Keratinocyte (primary cell): ENCODE measurements around the gene HYDIN. TPM values are rescaled to one million over a fixed set of nuclear protein-coding genes. Genes with fewer than 3 reads are reported as not detected.
"Not testable (repeated sequence)": the region's sequence is repeated elsewhere in the genome, so short reads cannot be mapped to it uniquely, and the experiment has no call there.

Experiments used
- DNase-seq: peaks from one replicate; pipeline ENCODE4 v3.0.0-alpha.2; 2011; ENCODE audit warnings: low read depth, missing footprints, low spot score
- FAIRE-seq: peaks from 2 replicates; lab custom pipeline; 2011; peaks lifted over from hg19 to GRCh38; lab: Jason Lieb, UNC
- H2AFZ ChIP-seq: 2 replicates; pipeline ENCODE4 v1.6.0; 2012; ENCODE audit warnings: low read length, control low read depth, inconsistent platforms; ENCODE audit not compliant: control insufficient read depth
- H3K27ac ChIP-seq: 2 replicates; pipeline ENCODE4 v1.5.1; 2011; ENCODE audit warnings: low read length; ENCODE audit not compliant: control insufficient read depth, insufficient read depth
- H3K27me3 ChIP-seq: 3 replicates; pipeline ENCODE4 v1.6.0; 2011; ENCODE audit warnings: low read length; ENCODE audit not compliant: control insufficient read depth, insufficient read depth; ENCODE audit errors: extremely low read depth
- H3K36me3 ChIP-seq, 2 experiments: 2 replicates in 1 of 2; 3 replicates in 1 of 2; pipeline ENCODE4 v1.5.1; 2011; ENCODE audit warnings: low read length in 2 of 2, mild to moderate bottlenecking in 1 of 2; ENCODE audit not compliant: control insufficient read depth in 2 of 2, insufficient read depth in 2 of 2; ENCODE audit errors: extremely low read depth in 1 of 2
- H3K4me1 ChIP-seq: 3 replicates; pipeline ENCODE4 v1.5.1; 2011; ENCODE audit warnings: low read length; ENCODE audit not compliant: control insufficient read depth, insufficient read depth; ENCODE audit errors: extremely low read depth
- H3K4me2 ChIP-seq: 3 replicates; pipeline ENCODE4 v1.6.0; 2011; ENCODE audit warnings: low read depth, low read length; ENCODE audit not compliant: control insufficient read depth, insufficient read depth; ENCODE audit errors: extremely low read depth
- H3K4me3 ChIP-seq, 3 experiments: fragments of 200-600 bp in 1 of 3; sonication (generic) in 1 of 3; 2 replicates in 2 of 3; 3 replicates in 1 of 3; pipeline ENCODE4 v1.5.1; 2011 to 2016; ENCODE audit warnings: low read length in 3 of 3, mild to moderate bottlenecking in 3 of 3, control low read depth in 2 of 3, inconsistent platforms in 1 of 3, low read depth in 1 of 3, mixed read lengths in 1 of 3, mixed run types in 1 of 3, moderate library complexity in 1 of 3; ENCODE audit not compliant: control insufficient read depth in 2 of 3, insufficient read depth in 2 of 3; ENCODE audit errors: extremely low read depth in 1 of 3
- H3K79me2 ChIP-seq: 2 replicates; pipeline ENCODE4 v1.6.0; 2012; ENCODE audit warnings: low read length; ENCODE audit not compliant: control insufficient read depth, insufficient read depth
- H3K9ac ChIP-seq: 3 replicates; pipeline ENCODE4 v1.6.0; 2011; ENCODE audit warnings: low read length; ENCODE audit not compliant: control insufficient read depth, insufficient read depth; ENCODE audit errors: extremely low read depth
- H3K9me1 ChIP-seq: 3 replicates; pipeline ENCODE4 v1.6.0; 2011; ENCODE audit warnings: low read length; ENCODE audit not compliant: control insufficient read depth, insufficient read depth; ENCODE audit errors: extremely low read depth
- H3K9me3 ChIP-seq: 2 replicates; pipeline ENCODE4 v1.5.1; 2012; ENCODE audit warnings: low read depth, low read length; ENCODE audit not compliant: control insufficient read depth
- H4K20me1 ChIP-seq: 3 replicates; pipeline ENCODE4 v1.6.0; 2011; ENCODE audit warnings: low read length; ENCODE audit not compliant: control insufficient read depth, insufficient read depth; ENCODE audit errors: extremely low read depth
- dilution Hi-C: fragments of 300-500 bp; cut with MboI; formaldehyde crosslinking; loops from one replicate; pipeline ENCODE4 v1.7.0; 2020; ENCODE audit warnings: low sequenced_read_pairs; ENCODE audit not compliant: extremely low pct_ligation_motif_present
- polyA plus RNA-seq, 5 experiments: library from polyadenylated mRNA; depleted of rRNA in 3 of 5; stranded (reverse) in 3 of 5; stranded (forward) in 1 of 5; unstranded in 1 of 5; fragments of >200 nt; gene quantifications; 1 replicate in 1 of 5; 2 replicates in 3 of 5; 3 replicates in 1 of 5; pipeline versions ENCODE4 v1.2.1 to v1.2.3, GENCODE V29; 2011 to 2012; ENCODE audit warnings: missing spikeins in 2 of 5, low read depth in 1 of 5, low replicate concordance in 1 of 5

HYDIN gene
- polyA plus RNA-seq, 1 donor (not counting 4 experiments of a cell fraction or from before 2014, with no cell fraction given) = 0.49 TPM

DNA sequence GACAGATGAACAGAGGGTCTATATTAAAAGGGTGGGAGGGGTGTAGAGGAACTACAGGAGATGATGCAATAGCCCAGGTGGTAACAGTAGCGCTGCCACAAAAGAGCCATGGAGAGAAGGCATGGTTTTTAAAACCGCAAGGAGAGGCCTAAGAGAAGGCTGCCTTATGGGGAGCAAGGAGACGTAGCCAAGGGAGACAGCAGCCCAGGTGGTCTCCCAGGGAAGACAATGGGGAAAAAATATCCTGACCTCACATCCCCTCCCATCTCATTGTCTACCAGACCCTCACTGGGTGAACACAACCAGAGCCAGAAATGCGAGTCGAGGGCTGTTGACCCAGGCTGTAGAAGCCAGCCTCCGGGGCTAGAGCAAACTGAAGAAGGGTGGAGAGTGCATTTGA is 77.2 kb downstream of the HYDIN start:
- H4K20me1 ChIP-seq, H3K4me1 ChIP-seq, H2AFZ ChIP-seq, dilution Hi-C loops, H3K36me3 ChIP-seq, DNase-seq, FAIRE-seq, H3K27ac ChIP-seq, H3K4me2 ChIP-seq, H3K9ac ChIP-seq, H3K79me2 ChIP-seq, H3K27me3 ChIP-seq, H3K9me1 ChIP-seq, H3K4me3 ChIP-seq, H3K9me3 ChIP-seq: not testable (repeated sequence)

DNA sequence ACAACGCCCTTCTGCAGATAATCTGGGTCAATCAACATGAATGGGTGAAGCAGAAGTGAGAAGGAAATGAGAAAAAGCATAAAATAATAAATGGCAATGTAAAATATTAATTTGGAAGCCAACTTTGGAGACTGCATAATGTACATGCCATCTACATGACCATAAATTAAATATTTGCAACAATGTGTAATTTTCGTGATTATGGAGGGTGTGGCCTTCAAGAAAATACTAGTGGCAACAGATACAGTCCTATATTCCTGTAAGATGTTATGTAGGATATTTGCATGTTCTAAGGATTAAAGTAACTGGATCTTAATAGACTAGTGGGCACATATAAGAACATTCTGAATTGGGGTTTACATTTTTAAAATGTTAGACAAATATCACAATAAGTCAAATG is 78.9 kb downstream of the HYDIN start:
- FAIRE-seq, H3K36me3 ChIP-seq, H3K9me3 ChIP-seq, H3K27ac ChIP-seq, H3K4me3 ChIP-seq, DNase-seq, dilution Hi-C loops, H3K9ac ChIP-seq, H3K4me1 ChIP-seq, H3K9me1 ChIP-seq, H4K20me1 ChIP-seq, H3K27me3 ChIP-seq, H3K79me2 ChIP-seq, H2AFZ ChIP-seq, H3K4me2 ChIP-seq: not testable (repeated sequence)

DNA sequence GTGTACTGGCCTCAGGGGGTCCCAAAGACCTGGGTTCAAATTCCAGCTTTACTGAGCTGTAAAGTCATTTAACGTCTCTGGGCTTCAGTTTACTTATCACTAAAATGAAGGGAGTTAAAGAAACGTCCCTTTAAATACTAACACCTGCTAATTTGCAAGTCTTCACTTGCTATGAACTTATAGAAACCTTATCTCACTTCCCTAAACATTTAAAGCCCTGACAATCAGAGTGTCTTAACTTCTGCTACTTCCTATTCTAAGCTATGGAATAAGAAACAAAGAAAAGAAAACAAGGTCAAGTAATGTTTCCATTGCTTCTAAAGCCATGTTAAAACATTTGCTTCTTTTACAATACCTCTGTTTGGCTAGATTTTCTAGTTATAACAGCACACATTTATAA is 87.3 kb downstream of the HYDIN start:
- H3K9me3 ChIP-seq, H3K4me1 ChIP-seq, H3K9ac ChIP-seq, H3K36me3 ChIP-seq, H3K4me3 ChIP-seq, H3K27ac ChIP-seq, H3K79me2 ChIP-seq, H3K27me3 ChIP-seq, H3K4me2 ChIP-seq, H4K20me1 ChIP-seq, dilution Hi-C loops, DNase-seq, H2AFZ ChIP-seq, H3K9me1 ChIP-seq, FAIRE-seq: not testable (repeated sequence)

DNA sequence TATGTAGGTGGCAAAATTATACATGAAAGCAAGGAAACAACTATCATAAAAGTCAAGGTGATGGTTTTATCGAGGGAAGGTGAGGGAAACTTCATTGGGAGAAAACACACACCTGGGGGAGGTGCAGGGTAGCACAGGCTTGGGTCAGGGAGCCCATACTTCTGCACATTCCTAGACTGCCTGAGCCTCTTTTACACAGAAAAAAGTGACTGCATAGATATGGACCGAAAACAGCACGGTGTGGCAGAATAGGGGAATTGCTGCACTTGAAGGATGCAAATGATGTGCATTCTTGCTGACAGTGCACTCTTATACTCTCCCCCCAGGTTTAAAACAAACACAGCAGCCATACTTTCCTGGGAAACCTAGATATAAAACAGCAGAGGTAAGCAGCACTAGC is 120.0 kb downstream of the HYDIN start:
- H3K27me3 ChIP-seq, dilution Hi-C loops: not testable (repeated sequence)

DNA sequence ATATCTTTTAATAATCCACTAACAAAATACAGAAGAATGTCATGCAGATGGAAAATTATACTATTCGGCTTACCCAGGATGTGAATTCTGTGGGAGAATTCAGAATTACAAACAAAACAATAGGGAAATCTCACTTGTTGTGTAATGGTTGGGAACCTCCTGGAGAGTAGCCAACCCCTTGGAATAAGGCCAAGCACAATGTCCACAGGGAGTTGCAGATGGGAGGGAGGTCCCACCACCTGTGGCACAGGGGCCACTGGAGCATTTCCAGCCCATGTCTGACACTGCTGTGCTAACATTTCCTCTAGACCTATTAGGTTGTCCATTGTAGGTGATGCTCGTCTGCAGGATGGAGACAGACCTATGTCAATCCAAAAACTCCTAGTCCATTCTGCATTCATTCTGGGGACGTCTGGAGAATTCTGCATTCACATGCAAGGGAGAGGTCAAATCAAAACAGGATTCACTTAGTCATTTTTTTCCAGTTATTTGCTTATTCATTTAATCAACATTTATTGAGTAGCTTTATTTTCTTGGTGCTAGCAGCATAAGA is 120.8 kb downstream of the HYDIN start:
- H2AFZ ChIP-seq, H3K4me3 ChIP-seq, H4K20me1 ChIP-seq, H3K4me1 ChIP-seq, H3K36me3 ChIP-seq, FAIRE-seq, H3K27me3 ChIP-seq, H3K79me2 ChIP-seq, DNase-seq, H3K27ac ChIP-seq, H3K9me1 ChIP-seq, dilution Hi-C loops, H3K4me2 ChIP-seq, H3K9ac ChIP-seq, H3K9me3 ChIP-seq: not testable (repeated sequence)

More for the DNA sequence above, 120.0 kb downstream of the HYDIN start:
- H3K27ac ChIP-seq, H2AFZ ChIP-seq, H4K20me1 ChIP-seq, FAIRE-seq, H3K79me2 ChIP-seq, H3K4me2 ChIP-seq, H3K4me1 ChIP-seq, DNase-seq, H3K4me3 ChIP-seq, H3K9me3 ChIP-seq, H3K9me1 ChIP-seq, H3K9ac ChIP-seq, H3K36me3 ChIP-seq: not testable (repeated sequence)
